GM15510 (cell line): ENCODE measurements around the gene SYNGR2.
A peak's percentile ranks its signal among the peaks of the same experiment; 100 is the strongest.

Experiments used
- POLR2A ChIP-seq: IDR thresholded peaks from 3 replicates; pipeline ENCODE4 v1.6.1; 2011; ENCODE audit warnings: borderline replicate concordance; ENCODE audit not compliant: insufficient read length; ENCODE audit errors: extremely low read depth

Gene SYNGR2

GRCh38 chr17:78126895-78127238, 41.5 kb upstream of the SYNGR2 start:
- TF ChIP-seq POLR2A: no peak

GRCh38 chr17:78127239-78127887, 41.0 kb upstream of the SYNGR2 start:
- TF ChIP-seq POLR2A: peak; percentile 78

- TF ChIP-seq POLR2A: no peak
Measured at GRCh38 chr17:78127888-78128550, 40.4 kb upstream of the SYNGR2 start.

- peak; percentile 83 for TF ChIP-seq POLR2A
Measured at GRCh38 chr17:78128551-78129350, 39.6 kb upstream of the SYNGR2 start, which contains the start of gene TMC6. Gene TMC6 (minus strand): TSS chr17:78128755. CDS start chr17:78126832, 1,923 bp downstream.

GRCh38 chr17:78129351-78130089, 38.9 kb upstream of the SYNGR2 start:
- no peak for TF ChIP-seq POLR2A

- TF ChIP-seq POLR2A: no peak
Measured at GRCh38 chr17:78130090-78130436, 38.3 kb upstream of the SYNGR2 start.

GRCh38 chr17:78130437-78131101, 37.8 kb upstream of the SYNGR2 start, which contains the start of gene TMC8:
Gene TMC8 (plus strand): TSS chr17:78130771. CDS start chr17:78131589, 818 bp downstream.
- TF ChIP-seq POLR2A: peak; percentile 76

GRCh38 chr17:78131172-78132083, 37.0 kb upstream of the SYNGR2 start:
- TF ChIP-seq POLR2A: no peak

- TF ChIP-seq POLR2A: peak; percentile 75
Measured at GRCh38 chr17:78132084-78132676, 36.2 kb upstream of the SYNGR2 start.

GRCh38 chr17:78132767-78133178, 35.6 kb upstream of the SYNGR2 start:
- no peak for TF ChIP-seq POLR2A

- no peak for TF ChIP-seq POLR2A
Measured at GRCh38 chr17:78133179-78133951, 35.0 kb upstream of the SYNGR2 start.
